Astrocyte (in vitro differentiated cells and primary cell): ENCODE data around the gene CASK.

Experiments used
- CTCF ChIP-seq: IDR thresholded peaks from 2 replicates; pipeline ENCODE4 v1.5.1; 2011; ENCODE audit warnings: low read depth, mild to moderate bottlenecking, inconsistent platforms, low read length, moderate library complexity; ENCODE audit not compliant: insufficient read depth
- EZH2 ChIP-seq: IDR thresholded peaks from 2 replicates; pipeline ENCODE4 v1.6.1; 2012; ENCODE audit warnings: mild to moderate bottlenecking, low read length, inconsistent platforms; ENCODE audit not compliant: insufficient read depth

DNA sequence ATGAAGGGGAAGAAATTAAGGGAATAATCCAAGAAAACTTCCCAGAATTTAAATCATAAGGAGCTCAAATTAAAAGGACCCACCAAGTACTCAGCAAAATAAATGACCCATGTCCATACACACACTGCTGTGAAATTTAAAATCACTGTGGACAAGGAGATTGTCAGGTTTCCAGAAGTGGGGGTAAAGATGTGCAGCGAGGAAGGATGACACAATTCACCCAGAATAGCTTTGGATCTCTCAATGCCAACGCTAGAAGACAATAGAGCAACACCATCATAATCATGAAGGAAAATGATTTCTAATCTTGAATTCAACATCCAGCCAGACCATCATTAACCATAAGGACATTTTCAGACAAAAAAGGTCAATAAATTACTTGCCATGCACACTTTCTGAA is 65.7 kb downstream of the CASK start:
- no peak for TF ChIP-seq CTCF
- no peak for TF ChIP-seq EZH2
